ENCODE data around the gene WFDC10B.
"Not testable (repeated sequence)": the region's sequence is repeated elsewhere in the genome, so short reads cannot be mapped to it uniquely, and the experiment has no call there.

The WFDC10B gene

DNA sequence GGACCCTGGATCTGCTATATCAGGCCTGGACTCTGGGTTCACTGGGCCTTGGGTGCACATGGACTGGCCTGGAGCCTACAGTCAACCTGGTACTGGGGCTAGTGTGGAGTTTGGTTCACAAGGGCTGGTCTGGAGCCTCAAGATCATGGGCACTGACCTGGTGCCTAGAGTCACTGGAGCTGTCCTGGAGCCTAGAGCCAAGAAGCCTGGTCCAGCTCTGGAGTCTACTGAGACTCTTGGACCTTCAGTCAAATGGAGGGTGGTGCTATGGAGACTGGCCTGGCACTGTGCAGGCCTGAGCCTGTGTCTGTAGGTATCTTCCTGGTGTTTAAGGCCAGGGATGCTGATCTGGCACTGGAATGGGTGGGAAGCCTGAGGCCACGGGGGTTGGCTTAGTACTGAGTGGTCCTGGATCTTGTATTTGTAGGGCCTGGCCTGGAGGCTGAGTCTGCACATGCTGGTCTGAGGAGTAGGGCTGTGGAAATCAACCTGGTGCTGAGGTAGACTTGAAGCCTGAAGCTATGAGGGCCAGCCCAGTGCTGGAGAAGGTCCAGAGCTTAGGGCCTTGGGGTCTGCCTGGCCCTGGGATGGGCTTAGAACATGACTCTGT lies 57.3 kb downstream of the WFDC10B start:
- Histone ChIP-seq H3K4me1 (ENCODE audit: control insufficient read depth, insufficient read depth, low read length) (no peaks in the 10 kb centered on the region), H3K36me3 (ENCODE audit: control insufficient read depth, insufficient read depth, low read length, severe bottlenecking) (no peaks in the 10 kb centered on the region), H3K9ac (ENCODE audit: low read length) (no peak overlapping the region), H3K4me3 (ENCODE audit: low read length) (no peak overlapping the region), H3K27me3 (replicated peaks; ENCODE audit: control insufficient read depth, insufficient read depth, low read length) (no peaks in the 10 kb centered on the region), H3K9me3 (ENCODE audit: control insufficient read depth, low read length) (no peaks in the 10 kb centered on the region)
- no peak for DNase-seq (ENCODE audit: low read depth)

DNA sequence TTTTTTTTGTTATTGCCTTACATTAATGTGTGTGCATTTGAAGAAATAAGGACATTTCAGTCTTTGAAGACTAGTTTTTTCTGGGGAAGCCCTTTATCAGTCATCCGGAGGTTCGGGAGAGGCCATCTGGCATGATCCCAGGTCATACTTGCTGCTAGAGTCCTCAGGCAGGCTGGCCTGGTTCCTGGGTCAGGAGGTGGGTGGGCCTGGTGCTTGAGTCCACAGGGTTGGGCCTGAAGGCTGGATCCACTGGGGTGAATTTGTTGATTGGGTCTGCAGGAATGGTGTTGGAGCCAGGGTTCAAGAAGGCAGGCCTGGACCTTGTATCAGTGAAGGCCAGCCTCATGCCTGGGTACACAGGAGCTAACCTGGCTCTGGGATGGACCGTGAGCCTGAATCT lies 57.9 kb downstream of the WFDC10B start:
- Histone ChIP-seq H3K4me1 (ENCODE audit: control insufficient read depth, insufficient read depth, low read length) (no peaks in the 10 kb centered on the region), H3K9me3 (ENCODE audit: control insufficient read depth, low read length) (no peaks in the 10 kb centered on the region), H3K27me3 (replicated peaks; ENCODE audit: control insufficient read depth, insufficient read depth, low read length) (no peaks in the 10 kb centered on the region), H3K36me3 (ENCODE audit: control insufficient read depth, insufficient read depth, low read length, severe bottlenecking) (no peaks in the 10 kb centered on the region), H3K9ac (ENCODE audit: low read length) (no peak overlapping the region), H3K4me3 (ENCODE audit: low read length) (no peak overlapping the region)
- DNase-seq (ENCODE audit: low read depth) = no peak

DNA sequence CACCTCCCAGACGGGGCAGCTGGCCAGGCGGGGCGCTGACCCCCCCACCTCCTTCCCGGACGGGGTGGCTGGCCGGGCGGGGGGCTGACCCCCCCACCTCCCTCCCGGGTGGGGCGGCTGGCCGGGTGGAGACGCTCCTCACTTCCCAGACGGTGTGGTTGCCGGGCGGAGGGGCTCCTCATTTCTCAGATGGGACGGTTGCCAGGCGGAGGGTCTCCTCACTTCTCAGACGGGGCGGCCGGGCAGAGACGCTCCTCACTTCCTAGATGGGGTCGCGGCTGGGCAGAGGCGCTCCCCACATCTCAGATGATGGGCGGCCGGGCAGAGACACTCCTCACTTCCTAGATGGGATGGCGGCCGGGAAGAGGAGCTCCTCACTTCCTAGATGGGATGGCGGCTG lies 59.0 kb downstream of the WFDC10B start:
- not testable (repeated sequence) for H3K4me1 ChIP-seq (ENCODE audit: control insufficient read depth, insufficient read depth, low read length); H3K36me3 ChIP-seq (ENCODE audit: control insufficient read depth, insufficient read depth, low read length, severe bottlenecking); DNase-seq (ENCODE audit: low read depth)

DNA sequence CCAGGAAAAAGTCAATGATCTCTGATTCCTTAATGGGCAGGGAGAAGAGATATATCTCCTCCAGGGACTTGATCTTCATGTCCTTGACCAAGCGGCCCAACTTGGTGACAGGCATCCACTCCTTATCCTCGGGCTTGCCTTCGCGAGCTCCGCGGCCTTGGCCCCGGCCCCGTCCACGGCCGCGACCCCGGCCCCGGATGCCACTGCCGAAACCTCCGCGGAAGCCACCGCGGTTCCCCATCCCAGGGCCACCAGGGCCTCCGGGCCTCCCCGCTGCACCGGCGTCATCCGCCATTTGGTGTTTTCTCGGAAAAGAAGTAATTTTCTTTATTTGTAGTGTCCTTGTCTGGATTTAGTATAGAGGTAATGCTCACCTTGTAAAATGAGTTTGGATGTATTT lies 63.7 kb downstream of the WFDC10B start:
- not testable (repeated sequence) for H3K4me1 ChIP-seq (ENCODE audit: control insufficient read depth, insufficient read depth, low read length); H3K9ac ChIP-seq (ENCODE audit: low read length); H3K36me3 ChIP-seq (ENCODE audit: control insufficient read depth, insufficient read depth, low read length, severe bottlenecking); H3K9me3 ChIP-seq (ENCODE audit: control insufficient read depth, low read length); DNase-seq (ENCODE audit: low read depth); H3K4me3 ChIP-seq (ENCODE audit: low read length); H3K27me3 ChIP-seq (replicated peaks; ENCODE audit: control insufficient read depth, insufficient read depth, low read length)

More for the DNA sequence above, 59.0 kb downstream of the WFDC10B start:
- not testable (repeated sequence) for H3K27me3 ChIP-seq (replicated peaks; ENCODE audit: control insufficient read depth, insufficient read depth, low read length); H3K9ac ChIP-seq (ENCODE audit: low read length); H3K9me3 ChIP-seq (ENCODE audit: control insufficient read depth, low read length); H3K4me3 ChIP-seq (ENCODE audit: low read length)

DNA sequence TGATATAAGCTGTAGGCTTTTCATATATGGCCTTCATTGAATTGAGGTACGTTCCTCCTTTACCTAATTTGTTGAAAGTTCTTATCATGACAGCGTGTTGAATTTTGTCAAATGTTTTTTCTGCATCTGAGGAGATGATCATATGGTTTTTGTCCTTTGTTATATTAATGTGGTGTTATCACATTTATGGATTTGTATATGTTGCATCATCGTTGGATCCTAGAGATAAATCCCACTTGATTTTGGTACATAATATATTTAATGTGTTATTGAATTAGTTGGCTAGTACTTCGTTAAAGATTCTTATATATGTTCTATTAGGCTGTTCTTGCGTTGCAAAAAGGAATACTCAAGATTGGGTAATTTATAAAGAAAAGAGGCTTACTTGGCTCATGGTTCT lies 65.1 kb downstream of the WFDC10B start:
- Histone ChIP-seq H3K4me1 (ENCODE audit: control insufficient read depth, insufficient read depth, low read length) (no peaks in the 10 kb centered on the region), H3K9me3 (ENCODE audit: control insufficient read depth, low read length) (no peaks in the 10 kb centered on the region), H3K36me3 (ENCODE audit: control insufficient read depth, insufficient read depth, low read length, severe bottlenecking) (no peaks in the 10 kb centered on the region), H3K4me3 (ENCODE audit: low read length) (no peak overlapping the region), H3K9ac (ENCODE audit: low read length) (no peak overlapping the region), H3K27me3 (replicated peaks; ENCODE audit: control insufficient read depth, insufficient read depth, low read length) (no peaks in the 10 kb centered on the region)
- DNase-seq (ENCODE audit: low read depth) = no peak

DNA sequence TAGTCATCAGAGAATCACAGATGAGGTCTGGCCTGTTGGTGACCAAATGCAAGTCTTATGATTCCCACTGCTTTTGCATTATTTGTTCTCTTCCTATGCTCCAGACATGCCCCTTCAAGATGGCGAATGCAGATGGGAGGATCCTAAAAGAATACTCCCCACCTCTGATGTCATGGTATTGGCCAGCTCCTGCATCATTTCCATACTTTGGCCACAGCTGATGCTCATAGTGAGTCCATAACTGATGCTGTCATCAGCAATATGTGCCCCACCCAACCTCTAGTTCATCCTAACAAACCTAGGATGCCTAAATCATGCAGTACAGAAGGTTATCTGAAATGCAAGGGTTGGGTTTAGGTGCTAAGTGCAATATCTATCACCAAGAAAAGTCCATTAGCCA lies 68.3 kb downstream of the WFDC10B start:
- Histone ChIP-seq H3K27me3 (replicated peaks; ENCODE audit: control insufficient read depth, insufficient read depth, low read length) (no peaks in the 10 kb centered on the region), H3K36me3 (ENCODE audit: control insufficient read depth, insufficient read depth, low read length, severe bottlenecking) (no peaks in the 10 kb centered on the region), H3K9me3 (ENCODE audit: control insufficient read depth, low read length) (no peaks in the 10 kb centered on the region), H3K4me3 (ENCODE audit: low read length) (no peak overlapping the region), H3K9ac (ENCODE audit: low read length) (no peak overlapping the region), H3K4me1 (ENCODE audit: control insufficient read depth, insufficient read depth, low read length) (no peaks in the 10 kb centered on the region)
- no peak for DNase-seq (ENCODE audit: low read depth)

Measured in adipocyte (in vitro differentiated cells).